HEK293 (cell line): ENCODE results near the gene HOXB7.

Source experiments
- CTCF ChIA-PET: fragments of 350-600 bp; formaldehyde crosslinking; extraction: SDS; loops from one replicate; lab custom pipeline; 2021; ENCODE audit warnings: antibody characterized with exemption; lab: Yijun Ruan, JAX
- POLR2A ChIA-PET: fragments of 300-600 bp; formaldehyde crosslinking; extraction: SDS; loops from one replicate; lab custom pipeline; 2020; ENCODE audit warnings: antibody characterized with exemption, inconsistent platforms; lab: Yijun Ruan, JAX
- H3K27ac ChIP-seq: fragments of 200-500 bp; sonication (Bioruptor generic); 2 replicates; pipeline ENCODE4 v1.5.1; 2014; ENCODE audit warnings: low read depth, low read length, control low read depth, inconsistent platforms; ENCODE audit errors: extremely low read depth
- H3K36me3 ChIP-seq, 2 experiments: fragments of 200-500 bp in 1 of 2; sonication (Bioruptor generic) in 1 of 2; 1 replicate in 1 of 2; 2 replicates in 1 of 2; pipeline ENCODE4 v1.5.1; 2014 to 2017; ENCODE audit warnings: inconsistent platforms in 2 of 2, low read length in 2 of 2; ENCODE audit not compliant: control insufficient read depth in 2 of 2, insufficient read depth in 1 of 2
- H3K4me1 ChIP-seq: fragments of 200-500 bp; sonication (Bioruptor generic); 2 replicates; pipeline ENCODE4 v1.5.1; 2014; ENCODE audit warnings: mild to moderate bottlenecking, low read length, inconsistent platforms; ENCODE audit not compliant: control insufficient read depth, insufficient read depth
- H3K4me3 ChIP-seq: 2 replicates; pipeline ENCODE4 v1.5.1; 2011; ENCODE audit warnings: low read depth, mild to moderate bottlenecking, control low read depth, low read length, moderate library complexity
- H3K9me3 ChIP-seq: fragments of 200-500 bp; sonication (Bioruptor generic); 2 replicates; pipeline ENCODE4 v1.5.1; 2014; ENCODE audit warnings: low read depth, low read length, inconsistent platforms; ENCODE audit not compliant: control insufficient read depth, insufficient read depth
- EGR2 ChIP-seq: fragments of 450-650 bp; formaldehyde crosslinking; IDR thresholded peaks from 2 replicates; pipeline ENCODE4 v1.5.1; 2016; ENCODE audit warnings: low read depth, missing biosample characterization, missing genetic modification characterization
- GFI1B ChIP-seq: fragments of 450-650 bp; formaldehyde crosslinking; IDR thresholded peaks from 2 replicates; pipeline ENCODE4 v1.5.1; 2016; ENCODE audit warnings: missing biosample characterization, missing genetic modification characterization
- GLIS1 ChIP-seq: fragments of 450-650 bp; formaldehyde crosslinking; IDR thresholded peaks from 2 replicates; pipeline ENCODE4 v1.5.1; 2016; ENCODE audit warnings: missing biosample characterization, missing genetic modification characterization
- KLF16 ChIP-seq: fragments of 450-650 bp; formaldehyde crosslinking; IDR thresholded peaks from 2 replicates; pipeline ENCODE4 v1.5.1; 2017; ENCODE audit warnings: missing biosample characterization, missing genetic modification characterization
- KLF8 ChIP-seq: fragments of 450-650 bp; formaldehyde crosslinking; IDR thresholded peaks from 2 replicates; pipeline ENCODE4 v1.5.1; 2016; ENCODE audit warnings: missing biosample characterization, missing genetic modification characterization
- PATZ1 ChIP-seq: fragments of 450-650 bp; formaldehyde crosslinking; IDR thresholded peaks from 2 replicates; pipeline ENCODE4 v1.5.1; 2016; ENCODE audit warnings: missing biosample characterization, missing genetic modification characterization
- SCRT2 ChIP-seq: fragments of 450-650 bp; formaldehyde crosslinking; IDR thresholded peaks from 2 replicates; pipeline ENCODE4 v1.5.1; 2016; ENCODE audit warnings: missing biosample characterization, missing genetic modification characterization
- SP2 ChIP-seq: fragments of 450-650 bp; formaldehyde crosslinking; IDR thresholded peaks from 2 replicates; pipeline ENCODE4 v1.5.1; 2016; ENCODE audit warnings: missing biosample characterization, missing genetic modification characterization
- SP7 ChIP-seq: fragments of 450-650 bp; formaldehyde crosslinking; IDR thresholded peaks from 2 replicates; pipeline ENCODE4 v1.5.1; 2016; ENCODE audit warnings: missing biosample characterization, missing genetic modification characterization
- ZBTB17 ChIP-seq: fragments of 450-650 bp; formaldehyde crosslinking; IDR thresholded peaks from 2 replicates; pipeline ENCODE4 v1.5.1; 2016; ENCODE audit warnings: missing biosample characterization, missing genetic modification characterization
- ZBTB20 ChIP-seq: fragments of 450-650 bp; formaldehyde crosslinking; IDR thresholded peaks from 2 replicates; pipeline ENCODE4 v1.5.1; 2016; ENCODE audit warnings: missing biosample characterization, missing genetic modification characterization
- ZBTB8A ChIP-seq: fragments of 450-650 bp; formaldehyde crosslinking; IDR thresholded peaks from 2 replicates; pipeline ENCODE4 v1.5.1; 2016; ENCODE audit warnings: missing biosample characterization, missing genetic modification characterization
- ZFHX2 ChIP-seq: fragments of 450-650 bp; formaldehyde crosslinking; conservative IDR thresholded peaks from 2 replicates; pipeline ENCODE4 v1.5.1; 2016; ENCODE audit warnings: missing biosample characterization, missing genetic modification characterization
- ZIC2 ChIP-seq: fragments of 450-650 bp; formaldehyde crosslinking; IDR thresholded peaks from 2 replicates; pipeline ENCODE4 v1.5.1; 2016; ENCODE audit warnings: missing biosample characterization, missing genetic modification characterization
- ZNF335 ChIP-seq: fragments of 450-650 bp; formaldehyde crosslinking; conservative IDR thresholded peaks from 2 replicates; pipeline ENCODE4 v1.5.1; 2016; ENCODE audit warnings: missing biosample characterization, missing genetic modification characterization
- ZNF366 ChIP-seq: fragments of 450-650 bp; formaldehyde crosslinking; conservative IDR thresholded peaks from 2 replicates; pipeline ENCODE4 v1.5.1; 2016; ENCODE audit warnings: missing biosample characterization, missing genetic modification characterization
- ZNF596 ChIP-seq: fragments of 450-650 bp; IDR thresholded peaks from 2 replicates; pipeline ENCODE4 v1.5.0; 2018; ENCODE audit warnings: missing biosample characterization, mild to moderate bottlenecking, missing genetic modification characterization, moderate library complexity
- TF ChIP-seq, protein P1 (sequence below): fragments of 450-650 bp; formaldehyde crosslinking; IDR thresholded peaks from 2 replicates; pipeline ENCODE4 v1.5.1; 2016; ENCODE audit warnings: missing biosample characterization, missing genetic modification characterization
- TF ChIP-seq, protein P2 (sequence below): fragments of 450-650 bp; formaldehyde crosslinking; IDR thresholded peaks from 2 replicates; pipeline ENCODE4 v1.5.1; 2017; ENCODE audit warnings: missing biosample characterization, missing genetic modification characterization
- TF ChIP-seq, protein P3 (sequence below): fragments of 450-650 bp; formaldehyde crosslinking; IDR thresholded peaks from 2 replicates; pipeline ENCODE4 v1.5.1; 2016; ENCODE audit warnings: missing biosample characterization, missing genetic modification characterization
- TF ChIP-seq, protein P4 (sequence below): fragments of 450-650 bp; formaldehyde crosslinking; IDR thresholded peaks from 2 replicates; pipeline ENCODE4 v1.5.1; 2016; ENCODE audit warnings: missing biosample characterization, missing genetic modification characterization, borderline replicate concordance

HOXB7 gene

GRCh38 chr17:48605991-48606891 is 4.6 kb downstream of the HOXB7 start (continued):
- TF ChIP-seq ZNF366 (no peak), ZNF596 (peak; percentile 57; the same call in 1 of the 2 replicates)
- TF ChIP-seq, protein P1, sequence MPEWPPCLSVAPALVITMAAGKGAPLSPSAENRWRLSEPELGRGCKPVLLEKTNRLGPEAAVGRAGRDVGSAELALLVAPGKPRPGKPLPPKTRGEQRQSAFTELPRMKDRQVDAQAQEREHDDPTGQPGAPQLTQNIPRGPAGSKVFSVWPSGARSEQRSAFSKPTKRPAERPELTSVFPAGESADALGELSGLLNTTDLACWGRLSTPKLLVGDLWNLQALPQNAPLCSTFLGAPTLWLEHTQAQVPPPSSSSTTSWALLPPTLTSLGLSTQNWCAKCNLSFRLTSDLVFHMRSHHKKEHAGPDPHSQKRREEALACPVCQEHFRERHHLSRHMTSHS = no peak

- H3K4me3 ChIP-seq = no peak overlapping the region; the same call in 1 of the 2 replicates
- ChIA-PET POLR2A (no interaction called here), CTCF (interaction anchor here (0.6 to 2.0 kb wide), 3 partner anchors 29 to 280 kb away, joined by 3 to 4 read pairs (median 3); no protein-coding TSS in a partner anchor)
- H3K36me3 ChIP-seq = peaks cover 7 to 15% of the 10 kb centered on the region in 2 experiments
- H3K9me3 ChIP-seq = no peaks in the 10 kb centered on the region
- peak overlapping the region; percentile 86 for H3K27ac ChIP-seq
- H3K4me1 ChIP-seq = peaks cover 36% of the 10 kb centered on the region
- TF ChIP-seq GFI1B (tag by site-specific recombination) (no peak), ZBTB17 (tag by site-specific recombination) (peak; percentile 11; the same call in 1 of the 2 replicates), KLF8 (tag by site-specific recombination) (peak; percentile 25; the same call in 1 of the 2 replicates), GLIS1 (tag by site-specific recombination) (peak; percentile 89), ZBTB8A (tag by site-specific recombination) (peak; percentile 77), PATZ1 (tag by site-specific recombination) (peak; percentile 85; the same call in 1 of the 2 replicates), ZIC2 (tag by site-specific recombination) (peak; percentile 89), SP7 (tag by site-specific recombination) (0 out of 2 replicates have a peak, but pooled peaks have one; percentile 35), SP2 (tag by site-specific recombination) (peak; percentile 53), EGR2 (tag by site-specific recombination) (peak; percentile 74), ZFHX2 (peak; percentile 69), ZNF596 (peak; percentile 12; the same call in 1 of the 2 replicates), KLF16 (tag by site-specific recombination) (0 out of 2 replicates have a peak, but pooled peaks have one; percentile 36), ZBTB20 (tag by site-specific recombination) (peak; percentile 22; the same call in 1 of the 2 replicates), ZNF335 (tag by site-specific recombination) (peak; percentile 67), SCRT2 (tag by site-specific recombination) (peak; percentile 67)
- TF ChIP-seq, protein P2, sequence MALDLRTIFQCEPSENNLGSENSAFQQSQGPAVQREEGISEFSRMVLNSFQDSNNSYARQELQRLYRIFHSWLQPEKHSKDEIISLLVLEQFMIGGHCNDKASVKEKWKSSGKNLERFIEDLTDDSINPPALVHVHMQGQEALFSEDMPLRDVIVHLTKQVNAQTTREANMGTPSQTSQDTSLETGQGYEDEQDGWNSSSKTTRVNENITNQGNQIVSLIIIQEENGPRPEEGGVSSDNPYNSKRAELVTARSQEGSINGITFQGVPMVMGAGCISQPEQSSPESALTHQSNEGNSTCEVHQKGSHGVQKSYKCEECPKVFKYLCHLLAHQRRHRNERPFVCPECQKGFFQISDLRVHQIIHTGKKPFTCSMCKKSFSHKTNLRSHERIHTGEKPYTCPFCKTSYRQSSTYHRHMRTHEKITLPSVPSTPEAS (tag by site-specific recombination) = no peak
- TF ChIP-seq, protein P3, sequence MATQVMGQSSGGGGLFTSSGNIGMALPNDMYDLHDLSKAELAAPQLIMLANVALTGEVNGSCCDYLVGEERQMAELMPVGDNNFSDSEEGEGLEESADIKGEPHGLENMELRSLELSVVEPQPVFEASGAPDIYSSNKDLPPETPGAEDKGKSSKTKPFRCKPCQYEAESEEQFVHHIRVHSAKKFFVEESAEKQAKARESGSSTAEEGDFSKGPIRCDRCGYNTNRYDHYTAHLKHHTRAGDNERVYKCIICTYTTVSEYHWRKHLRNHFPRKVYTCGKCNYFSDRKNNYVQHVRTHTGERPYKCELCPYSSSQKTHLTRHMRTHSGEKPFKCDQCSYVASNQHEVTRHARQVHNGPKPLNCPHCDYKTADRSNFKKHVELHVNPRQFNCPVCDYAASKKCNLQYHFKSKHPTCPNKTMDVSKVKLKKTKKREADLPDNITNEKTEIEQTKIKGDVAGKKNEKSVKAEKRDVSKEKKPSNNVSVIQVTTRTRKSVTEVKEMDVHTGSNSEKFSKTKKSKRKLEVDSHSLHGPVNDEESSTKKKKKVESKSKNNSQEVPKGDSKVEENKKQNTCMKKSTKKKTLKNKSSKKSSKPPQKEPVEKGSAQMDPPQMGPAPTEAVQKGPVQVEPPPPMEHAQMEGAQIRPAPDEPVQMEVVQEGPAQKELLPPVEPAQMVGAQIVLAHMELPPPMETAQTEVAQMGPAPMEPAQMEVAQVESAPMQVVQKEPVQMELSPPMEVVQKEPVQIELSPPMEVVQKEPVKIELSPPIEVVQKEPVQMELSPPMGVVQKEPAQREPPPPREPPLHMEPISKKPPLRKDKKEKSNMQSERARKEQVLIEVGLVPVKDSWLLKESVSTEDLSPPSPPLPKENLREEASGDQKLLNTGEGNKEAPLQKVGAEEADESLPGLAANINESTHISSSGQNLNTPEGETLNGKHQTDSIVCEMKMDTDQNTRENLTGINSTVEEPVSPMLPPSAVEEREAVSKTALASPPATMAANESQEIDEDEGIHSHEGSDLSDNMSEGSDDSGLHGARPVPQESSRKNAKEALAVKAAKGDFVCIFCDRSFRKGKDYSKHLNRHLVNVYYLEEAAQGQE (tag by site-specific recombination) = no peak
- TF ChIP-seq, protein P4, sequence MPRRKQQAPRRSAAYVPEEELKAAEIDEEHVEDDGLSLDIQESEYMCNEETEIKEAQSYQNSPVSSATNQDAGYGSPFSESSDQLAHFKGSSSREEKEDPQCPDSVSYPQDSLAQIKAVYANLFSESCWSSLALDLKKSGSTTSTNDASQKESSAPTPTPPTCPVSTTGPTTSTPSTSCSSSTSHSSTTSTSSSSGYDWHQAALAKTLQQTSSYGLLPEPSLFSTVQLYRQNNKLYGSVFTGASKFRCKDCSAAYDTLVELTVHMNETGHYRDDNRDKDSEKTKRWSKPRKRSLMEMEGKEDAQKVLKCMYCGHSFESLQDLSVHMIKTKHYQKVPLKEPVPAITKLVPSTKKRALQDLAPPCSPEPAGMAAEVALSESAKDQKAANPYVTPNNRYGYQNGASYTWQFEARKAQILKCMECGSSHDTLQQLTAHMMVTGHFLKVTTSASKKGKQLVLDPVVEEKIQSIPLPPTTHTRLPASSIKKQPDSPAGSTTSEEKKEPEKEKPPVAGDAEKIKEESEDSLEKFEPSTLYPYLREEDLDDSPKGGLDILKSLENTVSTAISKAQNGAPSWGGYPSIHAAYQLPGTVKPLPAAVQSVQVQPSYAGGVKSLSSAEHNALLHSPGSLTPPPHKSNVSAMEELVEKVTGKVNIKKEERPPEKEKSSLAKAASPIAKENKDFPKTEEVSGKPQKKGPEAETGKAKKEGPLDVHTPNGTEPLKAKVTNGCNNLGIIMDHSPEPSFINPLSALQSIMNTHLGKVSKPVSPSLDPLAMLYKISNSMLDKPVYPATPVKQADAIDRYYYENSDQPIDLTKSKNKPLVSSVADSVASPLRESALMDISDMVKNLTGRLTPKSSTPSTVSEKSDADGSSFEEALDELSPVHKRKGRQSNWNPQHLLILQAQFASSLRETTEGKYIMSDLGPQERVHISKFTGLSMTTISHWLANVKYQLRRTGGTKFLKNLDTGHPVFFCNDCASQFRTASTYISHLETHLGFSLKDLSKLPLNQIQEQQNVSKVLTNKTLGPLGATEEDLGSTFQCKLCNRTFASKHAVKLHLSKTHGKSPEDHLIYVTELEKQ (tag by site-specific recombination) = 0 out of 2 replicates have a peak, but pooled peaks have one; percentile 36
Measured at GRCh38 chr17:48605409-48605919, 5.4 kb downstream of the HOXB7 start.
